NT2/D1 (cell line): ENCODE results near the gene APOL2.
"Not testable (repeated sequence)": the region's sequence is repeated elsewhere in the genome, so short reads cannot be mapped to it uniquely, and the experiment has no call there.

ENCODE experiments used
- YY1 ChIP-seq: IDR thresholded peaks from 2 replicates; pipeline ENCODE4 v1.6.1; 2011; ENCODE audit not compliant: insufficient read length, insufficient read depth
- ZNF274 ChIP-seq: IDR thresholded peaks from 2 replicates; pipeline ENCODE4 v1.6.1; 2011; ENCODE audit warnings: mild to moderate bottlenecking, low read depth, low read length

DNA sequence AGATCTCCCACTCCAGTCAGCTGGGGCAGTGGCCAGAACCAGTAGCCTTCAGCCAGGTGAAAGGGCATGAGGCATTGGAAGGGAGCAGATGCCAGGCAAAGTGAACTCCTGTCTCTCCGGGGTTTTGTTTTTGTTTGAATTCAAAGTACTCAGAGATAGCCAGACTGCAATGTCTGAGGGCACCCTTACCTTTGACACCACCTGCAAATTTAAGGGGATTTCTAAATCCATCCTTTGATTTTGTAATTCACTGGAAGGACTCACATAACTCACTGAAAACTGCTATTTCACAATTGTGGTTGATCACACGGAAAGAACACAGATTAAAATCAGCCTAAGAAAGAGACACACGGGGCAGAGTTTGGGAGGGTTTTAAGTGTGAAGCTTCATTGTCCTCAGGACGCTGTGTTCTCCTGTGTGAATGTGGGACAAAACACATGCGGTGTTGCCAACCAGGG is 23.9 kb upstream of the APOL2 start:
- TF ChIP-seq ZNF274, YY1: not testable (repeated sequence)
